Stimulated activated CD4-positive, alpha-beta T cell treated with anti-CD3 and anti-CD28 coated beads, Interleukin-12 subunit alpha, Interleukin-12 subunit beta, amount 100 ng/mL, for 48 hours (primary cell): ENCODE data around the gene ISOC2.
"Not testable (repeated sequence)": the region's sequence is repeated elsewhere in the genome, so short reads cannot be mapped to it uniquely, and the experiment has no call there.

Source experiments
- DNase-seq, 3 donors: peaks; one replicate each; pipeline ENCODE4 v3.0.0-alpha.2; 2020; ENCODE audit warnings: low read depth in 2 of 3, low spot score in 1 of 3

The ISOC2 gene

GRCh38 chr19:55443045-55443823 is 18.2 kb downstream of the ISOC2 start, which contains the start of gene SHISA7:
SHISA7 (minus strand) TSS chr19:55443300; CDS start chr19:55442863, 437 bp downstream.
- no peak for DNase-seq

GRCh38 chr19:55442372-55442961 is 19.0 kb downstream of the ISOC2 start:
- DNase-seq: no peak

- DNase-seq: no peak
Measured at GRCh38 chr19:55441692-55442321, 19.6 kb downstream of the ISOC2 start.

- no peak for DNase-seq
Measured at GRCh38 chr19:55441319-55441691, 20.1 kb downstream of the ISOC2 start.

- DNase-seq: no peak
Measured at GRCh38 chr19:55440411-55441105, 20.9 kb downstream of the ISOC2 start.

GRCh38 chr19:55439052-55439451 is 22.4 kb downstream of the ISOC2 start:
- DNase-seq: no peak

- DNase-seq: no peak
Measured at GRCh38 chr19:55437410-55437809, 24.0 kb downstream of the ISOC2 start.

- DNase-seq: no peak
Measured at GRCh38 chr19:55436847-55437246, 24.6 kb downstream of the ISOC2 start.

- no peak for DNase-seq
Measured at GRCh38 chr19:55435020-55435419, 26.4 kb downstream of the ISOC2 start.

- DNase-seq: no peak
Measured at GRCh38 chr19:55434356-55434919, 27.0 kb downstream of the ISOC2 start.

GRCh38 chr19:55433292-55433691 is 28.1 kb downstream of the ISOC2 start:
- DNase-seq: no peak

- no peak for DNase-seq
Measured at GRCh38 chr19:55432241-55432959, 29.0 kb downstream of the ISOC2 start.

- no peak for DNase-seq
Measured at GRCh38 chr19:55431183-55431582, 30.3 kb downstream of the ISOC2 start.

GRCh38 chr19:55426042-55426441 is 35.4 kb downstream of the ISOC2 start:
- no peak for DNase-seq

GRCh38 chr19:55424518-55424917 is 36.9 kb downstream of the ISOC2 start:
- no peak for DNase-seq

- DNase-seq: no peak
Measured at GRCh38 chr19:55423225-55424005, 38.0 kb downstream of the ISOC2 start.

GRCh38 chr19:55421281-55421680 is 40.2 kb downstream of the ISOC2 start:
- DNase-seq: not testable (repeated sequence)

GRCh38 chr19:55419624-55420236 is 41.7 kb downstream of the ISOC2 start:
- no peak for DNase-seq

GRCh38 chr19:55419103-55419502 is 42.3 kb downstream of the ISOC2 start:
- DNase-seq: no peak
